ENCODE results near the gene WDFY4.

Gene WDFY4

GRCh38 chr10:48985621-48986158 is 301.0 kb downstream of the WDFY4 start:
- no peak for DNase-seq (ENCODE audit: low read depth)

GRCh38 chr10:48990226-48990625 is 305.6 kb downstream of the WDFY4 start:
- DNase-seq (ENCODE audit: low read depth) = no peak

- no peak for DNase-seq (ENCODE audit: low read depth)
Measured at GRCh38 chr10:48993627-48994026, 309.0 kb downstream of the WDFY4 start.

GRCh38 chr10:48996329-48996728 is 311.7 kb downstream of the WDFY4 start:
- DNase-seq (ENCODE audit: low read depth) = no peak

- no peak for DNase-seq (ENCODE audit: low read depth)
Measured at GRCh38 chr10:48999346-48999745, 314.7 kb downstream of the WDFY4 start.

GRCh38 chr10:49000437-49001398 is 316.0 kb downstream of the WDFY4 start:
- DNase-seq (ENCODE audit: low read depth) = no peak

- DNase-seq (ENCODE audit: low read depth) = no peak
Measured at GRCh38 chr10:49001402-49001801, 316.7 kb downstream of the WDFY4 start.

- DNase-seq (ENCODE audit: low read depth) = no peak
Measured at GRCh38 chr10:49001870-49002672, 317.4 kb downstream of the WDFY4 start.

- no peak for DNase-seq (ENCODE audit: low read depth)
Measured at GRCh38 chr10:49005270-49005669, 320.6 kb downstream of the WDFY4 start.

GRCh38 chr10:49007129-49007528 is 322.5 kb downstream of the WDFY4 start:
- DNase-seq (ENCODE audit: low read depth) = no peak

- DNase-seq (ENCODE audit: low read depth) = no peak
Measured at GRCh38 chr10:49008091-49008490, 323.4 kb downstream of the WDFY4 start.

GRCh38 chr10:49008505-49009198 is 324.0 kb downstream of the WDFY4 start:
- DNase-seq (ENCODE audit: low read depth) = no peak

- no peak for DNase-seq (ENCODE audit: low read depth)
Measured at GRCh38 chr10:49009199-49009979, 324.7 kb downstream of the WDFY4 start.

- no peak for DNase-seq (ENCODE audit: low read depth)
Measured at GRCh38 chr10:49010295-49010694, 325.6 kb downstream of the WDFY4 start.

GRCh38 chr10:49010865-49011264 is 326.2 kb downstream of the WDFY4 start:
- no peak for DNase-seq (ENCODE audit: low read depth)

GRCh38 chr10:49011756-49012155 is 327.1 kb downstream of the WDFY4 start:
- no peak for DNase-seq (ENCODE audit: low read depth)

GRCh38 chr10:49012603-49013002 is 327.9 kb downstream of the WDFY4 start:
- DNase-seq (ENCODE audit: low read depth) = no peak

GRCh38 chr10:49015700-49016099 is 331.0 kb downstream of the WDFY4 start:
- DNase-seq (ENCODE audit: low read depth) = no peak

GRCh38 chr10:49021685-49022084 is 337.0 kb downstream of the WDFY4 start:
- no peak for DNase-seq (ENCODE audit: low read depth)

- no peak for DNase-seq (ENCODE audit: low read depth)
Measured at GRCh38 chr10:49023071-49023470, 338.4 kb downstream of the WDFY4 start.

GRCh38 chr10:49023752-49024151 is 339.1 kb downstream of the WDFY4 start:
- DNase-seq (ENCODE audit: low read depth) = no peak
